ENCODE measurements around the gene STK32B. TPM values are rescaled to one million over a fixed set of nuclear protein-coding genes. Genes with fewer than 3 reads are reported as not detected.

The STK32B gene
- total RNA-seq, 1 donor from 2014 or later: not detected

- Mint-ChIP-seq H3K27ac (no peak overlapping the region), H3K4me1 (no peaks in the 10 kb centered on the region)
Measured at GRCh38 chr4:5391492-5391891, 340.2 kb downstream of the STK32B start.

DNA sequence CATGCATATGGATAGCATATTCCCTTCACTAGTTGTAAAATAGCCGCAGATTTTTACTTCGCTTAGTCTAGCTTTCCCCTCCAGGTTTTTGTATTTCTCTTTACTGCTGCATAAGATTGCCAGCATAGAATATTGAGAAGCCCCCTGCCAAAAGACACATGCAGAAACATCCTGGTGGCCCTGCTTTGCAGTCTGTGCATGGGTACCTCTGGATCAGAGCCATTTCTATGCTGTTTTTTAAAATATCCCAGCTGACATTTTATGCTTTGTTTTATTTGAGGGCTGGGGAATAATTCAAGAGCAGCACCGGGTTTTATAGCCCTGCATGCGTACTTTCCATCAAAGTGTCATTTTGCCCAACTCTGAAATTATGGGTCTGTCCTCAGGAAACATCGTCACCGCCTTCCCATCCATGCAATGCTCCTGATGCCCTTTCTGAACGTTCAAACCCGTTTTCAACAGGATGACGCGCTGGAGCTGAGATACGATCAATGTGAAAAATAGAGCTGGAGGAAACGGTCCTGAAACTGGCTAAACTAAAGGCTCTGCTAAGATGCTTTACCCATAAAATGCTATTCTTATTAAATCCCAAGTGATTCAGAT, 342.7 kb downstream of the STK32B start:
- Mint-ChIP-seq H3K9me3 (no peaks in the 10 kb centered on the region), H3K4me1 (no peaks in the 10 kb centered on the region), H3K27me3 (no peaks in the 10 kb centered on the region), H3K4me3 (no peak overlapping the region), H3K27ac (no peak overlapping the region), H3K36me3 (ENCODE audit: low read depth) (no peaks in the 10 kb centered on the region)
- intact Hi-C loops (cut with micrococcal nuclease): no loop called here
- DNase-seq (no peak), ATAC-seq (ENCODE audit: low read depth) (no peak)
- ChIA-PET CTCF (no interaction called here), POLR2A (no interaction called here)
- TF ChIP-seq, protein P1, sequence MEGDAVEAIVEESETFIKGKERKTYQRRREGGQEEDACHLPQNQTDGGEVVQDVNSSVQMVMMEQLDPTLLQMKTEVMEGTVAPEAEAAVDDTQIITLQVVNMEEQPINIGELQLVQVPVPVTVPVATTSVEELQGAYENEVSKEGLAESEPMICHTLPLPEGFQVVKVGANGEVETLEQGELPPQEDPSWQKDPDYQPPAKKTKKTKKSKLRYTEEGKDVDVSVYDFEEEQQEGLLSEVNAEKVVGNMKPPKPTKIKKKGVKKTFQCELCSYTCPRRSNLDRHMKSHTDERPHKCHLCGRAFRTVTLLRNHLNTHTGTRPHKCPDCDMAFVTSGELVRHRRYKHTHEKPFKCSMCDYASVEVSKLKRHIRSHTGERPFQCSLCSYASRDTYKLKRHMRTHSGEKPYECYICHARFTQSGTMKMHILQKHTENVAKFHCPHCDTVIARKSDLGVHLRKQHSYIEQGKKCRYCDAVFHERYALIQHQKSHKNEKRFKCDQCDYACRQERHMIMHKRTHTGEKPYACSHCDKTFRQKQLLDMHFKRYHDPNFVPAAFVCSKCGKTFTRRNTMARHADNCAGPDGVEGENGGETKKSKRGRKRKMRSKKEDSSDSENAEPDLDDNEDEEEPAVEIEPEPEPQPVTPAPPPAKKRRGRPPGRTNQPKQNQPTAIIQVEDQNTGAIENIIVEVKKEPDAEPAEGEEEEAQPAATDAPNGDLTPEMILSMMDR (IDR thresholded peaks at IDR 0.05): no peak

More at GRCh38 chr4:5391492-5391891, 340.2 kb downstream of the STK32B start:
- DNase-seq: no peak
- ATAC-seq (ENCODE audit: low read depth): no peak
- TF ChIP-seq, protein P1 (IDR thresholded peaks at IDR 0.05): no peak
- H3K36me3 Mint-ChIP-seq (ENCODE audit: low read depth): no peaks in the 10 kb centered on the region
- intact Hi-C loops (cut with micrococcal nuclease): no loop called here
- H3K4me3 Mint-ChIP-seq: no peak overlapping the region
- no peaks in the 10 kb centered on the region for H3K9me3 Mint-ChIP-seq
- ChIA-PET POLR2A (no interaction called here), CTCF (no interaction called here)
- H3K27me3 Mint-ChIP-seq: no peaks in the 10 kb centered on the region

GRCh38 chr4:5395781-5396180, 344.5 kb downstream of the STK32B start:
- H3K4me3 Mint-ChIP-seq: no peak overlapping the region
- ChIA-PET CTCF (no interaction called here), POLR2A (no interaction called here)
- H3K9me3 Mint-ChIP-seq: no peaks in the 10 kb centered on the region
- no peak overlapping the region for H3K27ac Mint-ChIP-seq
- H3K4me1 Mint-ChIP-seq: no peaks in the 10 kb centered on the region
- no peak for ATAC-seq (ENCODE audit: low read depth)
- TF ChIP-seq, protein P1 (IDR thresholded peaks at IDR 0.05): no peak
- no peaks in the 10 kb centered on the region for H3K36me3 Mint-ChIP-seq (ENCODE audit: low read depth)
- intact Hi-C loops (cut with micrococcal nuclease): no loop called here
- H3K27me3 Mint-ChIP-seq: no peaks in the 10 kb centered on the region
- DNase-seq: no peak

DNA sequence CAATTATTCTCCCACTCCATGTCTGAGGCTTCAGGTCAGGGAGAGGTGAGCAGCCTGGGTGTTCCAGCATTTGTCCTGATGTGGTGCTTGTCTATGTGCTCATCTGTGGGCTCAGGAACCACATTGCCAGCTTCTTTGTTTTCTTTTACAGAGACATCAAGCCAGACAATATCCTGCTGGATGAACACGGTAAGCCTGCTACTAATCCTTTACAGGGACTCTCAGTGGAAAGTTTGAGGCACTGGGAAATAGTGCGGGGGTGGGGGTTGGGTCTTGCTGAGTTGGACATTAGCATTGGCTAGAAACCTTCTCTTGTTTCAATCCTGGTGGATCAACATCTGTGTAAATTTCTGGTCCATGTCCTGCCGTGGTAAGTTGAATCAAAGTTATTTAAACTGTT, 346.8 kb downstream of the STK32B start:
- Mint-ChIP-seq H3K4me1 (no peaks in the 10 kb centered on the region), H3K4me3 (no peak overlapping the region), H3K27me3 (no peaks in the 10 kb centered on the region), H3K27ac (no peak overlapping the region), H3K36me3 (ENCODE audit: low read depth) (no peaks in the 10 kb centered on the region), H3K9me3 (no peaks in the 10 kb centered on the region)
- ATAC-seq (ENCODE audit: low read depth) (no peak), DNase-seq (no peak)
- intact Hi-C loops (cut with micrococcal nuclease): no loop called here
- TF ChIP-seq, protein P1 (IDR thresholded peaks at IDR 0.05): no peak
- POLR2A ChIA-PET: no interaction called here
- CTCF ChIA-PET: no interaction called here

DNA sequence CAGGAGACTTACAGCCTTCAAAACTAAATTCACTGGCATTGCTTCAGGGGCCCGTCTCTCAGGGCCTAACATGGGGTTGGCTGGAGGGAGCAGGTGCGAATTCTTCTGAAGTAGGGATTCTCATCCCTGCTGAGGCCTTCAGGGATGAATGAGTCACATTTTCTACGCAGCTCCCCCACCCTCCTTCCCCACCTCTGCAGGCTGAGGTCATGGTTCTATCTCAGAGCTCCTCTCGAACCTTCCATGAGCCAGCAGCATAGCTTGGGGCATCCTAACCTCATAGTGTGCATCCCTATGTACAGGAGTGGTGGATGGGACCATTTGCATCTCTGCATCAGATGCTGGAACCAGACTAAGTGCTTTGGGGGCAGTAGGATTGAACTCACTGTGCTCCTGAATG, 347.8 kb downstream of the STK32B start:
- ATAC-seq (ENCODE audit: low read depth) (no peak), DNase-seq (no peak)
- CTCF ChIA-PET: no interaction called here
- Mint-ChIP-seq H3K27me3 (no peaks in the 10 kb centered on the region), H3K27ac (no peak overlapping the region), H3K4me3 (no peak overlapping the region), H3K9me3 (no peaks in the 10 kb centered on the region), H3K4me1 (no peaks in the 10 kb centered on the region), H3K36me3 (ENCODE audit: low read depth) (no peaks in the 10 kb centered on the region)
- TF ChIP-seq, protein P1 (IDR thresholded peaks at IDR 0.05): no peak
- POLR2A ChIA-PET: no interaction called here
- intact Hi-C loops (cut with micrococcal nuclease): no loop called here

Data from activated B cell treated with CpG ODN at 0.5 μM for 24 hours (primary cell).